K562 treated with DMSO at 1 percent for 48 hours (cell line): ENCODE results near the gene EIF1B. TPM values are rescaled to one million over a fixed set of nuclear protein-coding genes. Genes with fewer than 3 reads are reported as not detected.

Experiments
- total RNA-seq: library from RNA; unstranded; fragments of 300-600 nt; gene quantifications from 2 replicates; pipeline ENCODE4 v1.2.3, GENCODE V29; 2022; ENCODE audit warnings: low replicate concordance; ENCODE audit errors: extremely low read depth

The EIF1B gene
- total RNA-seq: not detected in 2 replicates

DNA sequence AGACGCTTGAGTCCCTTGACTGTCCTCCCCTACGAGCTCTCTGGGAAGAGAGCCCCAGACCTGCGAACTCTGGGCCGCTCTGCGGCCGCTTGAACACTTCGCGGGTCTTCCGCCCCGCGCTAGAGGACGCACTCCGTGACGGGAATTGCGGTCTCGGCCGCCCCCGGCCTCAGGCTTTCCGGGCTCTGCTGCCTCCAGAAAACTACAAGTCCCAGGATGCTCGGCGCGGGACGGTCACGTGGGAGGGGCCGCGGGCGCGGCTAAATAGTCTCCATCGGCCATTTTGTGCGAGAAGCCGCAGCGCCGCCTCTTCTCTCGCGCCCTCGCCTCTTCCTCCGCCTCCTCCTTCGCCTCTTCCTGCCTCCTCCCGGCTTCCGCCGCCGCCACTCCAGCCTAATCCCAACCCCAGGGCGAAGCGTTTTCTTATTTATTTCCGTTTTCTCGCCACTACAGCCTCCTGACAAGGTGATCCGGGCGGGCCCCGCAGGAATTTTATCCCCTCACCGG, at the start of gene EIF1B:
Gene EIF1B (plus strand): TSS at position 290 of the 507 bp plus-strand sequence. CDS start 235 bp downstream, outside the sequence.

Other genes starting within 250 kb of the EIF1B start
- gene ENTPD3, start 77.5 kb downstream of the EIF1B start, total RNA-seq: not detected in 2 replicates
- 1,983 and 3,179 TPM in 2 replicates for gene RPL14, start 147.6 kb downstream of the EIF1B start, total RNA-seq
- gene ZNF619, start 167.4 kb downstream of the EIF1B start, total RNA-seq: not detected in 2 replicates
- gene ZNF620, start 196.3 kb downstream of the EIF1B start, total RNA-seq: not detected in 2 replicates
- not detected in 2 replicates for gene ZNF621, start 215.3 kb downstream of the EIF1B start, total RNA-seq